Activated CD4-positive, alpha-beta T cell treated with anti-CD3 and anti-CD28 coated beads, Interleukin-2, amount 10 ng/mL, durations not matched to agents 24 days and 14 days (primary cell): ENCODE data around the gene P2RX2. TPM values are rescaled to one million over a fixed set of nuclear protein-coding genes. Genes with fewer than 3 reads are reported as not detected.

Experiments
- DNase-seq: peaks from one replicate; pipeline ENCODE4 v3.0.0; 2022
- H3K27ac Mint-ChIP-seq: one replicate; pipeline ENCODE4 v1.8.0; 2022; ENCODE audit warnings: mild to moderate bottlenecking, mixed read lengths
- H3K27me3 Mint-ChIP-seq: one replicate; pipeline ENCODE4 v1.8.0; 2022; ENCODE audit warnings: mixed read lengths
- H3K36me3 Mint-ChIP-seq: one replicate; pipeline ENCODE4 v1.8.0; 2022; ENCODE audit warnings: low read depth, mild to moderate bottlenecking, mixed read lengths
- H3K4me1 Mint-ChIP-seq: one replicate; pipeline ENCODE4 v1.8.0; 2021; ENCODE audit warnings: mixed read lengths
- H3K4me3 Mint-ChIP-seq: one replicate; pipeline ENCODE4 v1.8.0; 2022; ENCODE audit warnings: mild to moderate bottlenecking, moderate library complexity, mixed read lengths
- H3K9me3 Mint-ChIP-seq: one replicate; pipeline ENCODE4 v1.8.0; 2021; ENCODE audit warnings: mixed read lengths
- intact Hi-C: fragments of 100-400 bp; cut with micrococcal nuclease; formaldehyde crosslinking; loops from one replicate; pipeline ENCODE4 v1.15.1; 2023
- total RNA-seq: library from RNA; stranded (reverse); gene quantifications from 2 replicates; pipeline ENCODE4 v1.2.3, GENCODE V29; 2022

Gene P2RX2
- total RNA-seq, 1 donor from 2014 or later: not detected

DNA sequence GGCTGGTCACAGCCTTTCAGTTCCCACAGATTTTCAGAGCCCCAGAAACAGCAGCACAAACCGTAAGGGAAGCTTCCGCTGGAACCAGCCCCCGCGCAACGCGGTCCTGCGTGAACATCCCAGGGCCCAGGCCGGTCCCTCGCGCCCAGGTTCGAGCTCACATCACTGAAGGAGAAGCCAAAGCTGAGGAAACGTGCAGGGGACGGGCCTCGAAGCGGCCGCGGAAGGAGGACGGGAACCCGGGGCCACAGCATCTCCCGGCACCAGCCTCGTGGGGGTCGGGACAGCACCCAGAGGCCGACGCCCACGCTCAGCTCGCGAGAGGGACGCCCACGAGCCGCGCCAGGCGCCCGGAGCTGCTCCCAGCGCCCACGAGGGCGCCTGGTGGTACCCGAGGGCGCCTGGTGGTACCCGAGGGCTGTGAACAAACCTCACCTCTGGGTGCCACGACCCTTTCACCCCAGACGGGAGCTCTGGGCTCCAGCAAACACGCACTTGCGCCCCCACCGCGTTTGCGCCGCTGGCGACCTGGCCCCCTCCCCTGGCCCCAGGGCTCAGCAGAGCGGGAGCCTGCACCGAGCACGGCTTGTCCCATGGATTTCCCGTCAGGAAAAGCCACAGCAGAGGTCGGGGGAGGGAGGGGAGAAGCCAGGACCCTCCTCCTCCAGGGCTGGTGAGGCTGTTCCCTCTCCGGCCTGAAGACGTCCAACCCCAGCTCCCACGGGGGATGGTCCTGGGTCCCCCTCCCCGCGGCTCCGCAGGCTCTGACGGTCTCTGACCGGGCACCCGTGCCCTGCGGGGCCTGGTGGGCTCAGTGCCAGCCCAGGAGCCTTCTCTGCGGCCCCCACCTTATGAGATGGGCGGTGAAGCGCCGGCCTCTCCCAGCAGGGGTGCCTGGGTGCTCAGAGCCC lies 15.1 kb upstream of the P2RX2 start:
- Mint-ChIP-seq H3K9me3 (no peaks in the 10 kb centered on the region), H3K4me1 (peaks cover 12% of the 10 kb centered on the region), H3K4me3 (no peak overlapping the region), H3K36me3 (no peaks in the 10 kb centered on the region), H3K27me3 (peaks cover 54% of the 10 kb centered on the region), H3K27ac (no peak overlapping the region)
- intact Hi-C loops: no loop called here
- DNase-seq: no peak

DNA sequence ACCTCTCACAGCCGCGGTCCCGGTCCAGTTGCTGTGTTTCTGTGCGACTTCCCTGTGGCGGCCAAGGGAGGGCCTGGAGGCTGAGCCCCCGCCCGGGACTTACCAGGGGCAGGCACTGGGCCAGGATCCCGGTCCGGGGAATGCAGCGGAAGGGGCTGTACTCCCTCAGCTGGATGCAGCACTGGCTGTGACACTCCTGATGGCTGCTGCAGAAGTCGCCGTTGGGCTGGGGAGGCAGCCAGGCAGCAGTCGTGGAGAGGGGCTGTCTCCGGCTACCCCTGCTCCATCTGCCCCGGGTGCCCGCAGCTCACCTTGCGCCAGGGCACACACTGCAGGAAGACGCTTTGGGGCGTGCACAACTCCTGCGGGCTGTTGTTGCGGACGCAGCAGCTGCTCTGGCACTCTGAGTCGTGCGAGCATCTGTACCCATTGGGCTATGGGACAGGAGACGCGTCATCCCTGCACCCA lies 14.4 kb upstream of the P2RX2 start:
- no peak for DNase-seq
- Mint-ChIP-seq H3K4me1 (peaks cover 8% of the 10 kb centered on the region), H3K27ac (no peak overlapping the region), H3K36me3 (no peaks in the 10 kb centered on the region), H3K27me3 (peaks cover 51% of the 10 kb centered on the region), H3K4me3 (no peak overlapping the region), H3K9me3 (no peaks in the 10 kb centered on the region)
- intact Hi-C loops: no loop called here

- intact Hi-C loops: no loop called here
- H3K36me3 Mint-ChIP-seq: no peaks in the 10 kb centered on the region
- peaks cover 50% of the 10 kb centered on the region for H3K27me3 Mint-ChIP-seq
- no peak overlapping the region for H3K4me3 Mint-ChIP-seq
- H3K27ac Mint-ChIP-seq: no peak overlapping the region
- H3K4me1 Mint-ChIP-seq: peaks cover 8% of the 10 kb centered on the region
- no peaks in the 10 kb centered on the region for H3K9me3 Mint-ChIP-seq
- no peak for DNase-seq
Observed at GRCh38 chr12:132604668-132605441, 13.7 kb upstream of the P2RX2 start.

DNA sequence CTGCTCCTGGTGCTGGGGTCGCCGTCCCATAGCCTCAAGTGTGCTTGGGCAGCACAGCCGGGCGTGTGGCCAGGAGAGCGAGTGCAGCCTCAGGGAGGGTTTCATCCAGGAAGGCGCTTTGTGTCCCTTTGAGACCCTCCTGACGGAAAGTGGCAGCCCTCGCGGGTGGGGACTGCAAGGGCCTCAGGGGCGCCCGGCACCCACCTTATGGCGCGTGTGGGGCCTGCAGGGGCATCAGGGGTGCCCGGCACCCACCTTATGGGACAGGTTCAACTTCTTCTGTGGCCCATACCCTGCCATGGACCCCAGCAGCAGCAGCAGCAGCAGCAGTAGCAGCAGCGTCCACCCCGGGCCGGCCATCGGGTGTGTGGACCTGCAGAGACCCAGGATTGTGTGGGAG lies 12.7 kb upstream of the P2RX2 start:
- no peak overlapping the region for H3K4me3 Mint-ChIP-seq

DNA sequence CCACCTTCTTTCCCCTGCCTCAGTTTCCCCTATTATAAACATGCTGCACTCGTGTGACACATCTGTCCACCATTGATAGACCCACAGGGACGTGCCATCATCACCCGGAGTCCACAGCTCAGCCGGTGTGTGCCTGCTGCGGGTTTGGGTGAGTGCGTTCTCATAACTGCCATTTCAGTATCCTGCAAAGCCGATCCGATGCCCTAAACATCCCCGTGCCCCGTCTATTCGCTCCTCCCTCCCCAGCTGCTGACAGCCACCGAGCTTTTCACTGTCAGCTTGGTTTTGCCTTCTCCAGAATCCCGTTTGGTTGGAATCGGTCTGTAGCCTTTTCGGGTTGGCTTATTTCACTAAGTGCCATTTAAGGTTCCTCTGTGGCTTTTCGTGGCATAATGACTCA lies 12.1 kb upstream of the P2RX2 start:
- no peaks in the 10 kb centered on the region for H3K9me3 Mint-ChIP-seq
- H3K27me3 Mint-ChIP-seq: peaks cover 48% of the 10 kb centered on the region

More for the DNA sequence above, 12.7 kb upstream of the P2RX2 start:
- Mint-ChIP-seq H3K36me3 (no peaks in the 10 kb centered on the region), H3K9me3 (no peaks in the 10 kb centered on the region), H3K27me3 (peaks cover 50% of the 10 kb centered on the region), H3K4me1 (peaks cover 7% of the 10 kb centered on the region), H3K27ac (no peak overlapping the region)
- intact Hi-C loops: no loop called here
- no peak for DNase-seq

DNA sequence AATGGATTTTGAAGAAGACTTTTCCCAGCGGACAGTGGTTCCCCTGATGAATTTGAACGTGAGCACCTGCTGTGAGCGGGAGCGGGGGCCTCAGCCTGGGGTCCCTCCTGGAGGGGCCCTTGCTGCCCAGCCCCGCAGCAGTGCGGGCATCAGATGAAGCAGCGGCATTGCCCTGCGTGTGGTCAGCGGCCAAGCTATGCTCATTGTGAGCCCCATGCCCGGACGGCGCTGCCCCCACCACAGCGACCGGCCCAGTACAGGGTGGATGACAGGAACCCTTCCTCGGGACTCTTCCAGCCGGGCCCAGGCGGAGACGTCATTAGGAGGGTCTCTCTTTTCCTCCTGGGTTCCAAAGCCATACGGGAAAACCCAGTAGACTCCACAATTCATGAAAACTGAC lies 11.6 kb upstream of the P2RX2 start:
- no peak for DNase-seq
- H3K27ac Mint-ChIP-seq: no peak overlapping the region
- no peaks in the 10 kb centered on the region for H3K36me3 Mint-ChIP-seq
- intact Hi-C loops: no loop called here
- H3K4me3 Mint-ChIP-seq: no peak overlapping the region
- no peaks in the 10 kb centered on the region for H3K9me3 Mint-ChIP-seq
- peaks cover 4% of the 10 kb centered on the region for H3K4me1 Mint-ChIP-seq
- H3K27me3 Mint-ChIP-seq: peaks cover 47% of the 10 kb centered on the region

More for the DNA sequence above, 12.1 kb upstream of the P2RX2 start:
- H3K36me3 Mint-ChIP-seq: no peaks in the 10 kb centered on the region
- H3K4me3 Mint-ChIP-seq: no peak overlapping the region
- H3K4me1 Mint-ChIP-seq: peaks cover 4% of the 10 kb centered on the region
- DNase-seq: no peak
- H3K27ac Mint-ChIP-seq: no peak overlapping the region
- intact Hi-C loops: no loop called here

DNA sequence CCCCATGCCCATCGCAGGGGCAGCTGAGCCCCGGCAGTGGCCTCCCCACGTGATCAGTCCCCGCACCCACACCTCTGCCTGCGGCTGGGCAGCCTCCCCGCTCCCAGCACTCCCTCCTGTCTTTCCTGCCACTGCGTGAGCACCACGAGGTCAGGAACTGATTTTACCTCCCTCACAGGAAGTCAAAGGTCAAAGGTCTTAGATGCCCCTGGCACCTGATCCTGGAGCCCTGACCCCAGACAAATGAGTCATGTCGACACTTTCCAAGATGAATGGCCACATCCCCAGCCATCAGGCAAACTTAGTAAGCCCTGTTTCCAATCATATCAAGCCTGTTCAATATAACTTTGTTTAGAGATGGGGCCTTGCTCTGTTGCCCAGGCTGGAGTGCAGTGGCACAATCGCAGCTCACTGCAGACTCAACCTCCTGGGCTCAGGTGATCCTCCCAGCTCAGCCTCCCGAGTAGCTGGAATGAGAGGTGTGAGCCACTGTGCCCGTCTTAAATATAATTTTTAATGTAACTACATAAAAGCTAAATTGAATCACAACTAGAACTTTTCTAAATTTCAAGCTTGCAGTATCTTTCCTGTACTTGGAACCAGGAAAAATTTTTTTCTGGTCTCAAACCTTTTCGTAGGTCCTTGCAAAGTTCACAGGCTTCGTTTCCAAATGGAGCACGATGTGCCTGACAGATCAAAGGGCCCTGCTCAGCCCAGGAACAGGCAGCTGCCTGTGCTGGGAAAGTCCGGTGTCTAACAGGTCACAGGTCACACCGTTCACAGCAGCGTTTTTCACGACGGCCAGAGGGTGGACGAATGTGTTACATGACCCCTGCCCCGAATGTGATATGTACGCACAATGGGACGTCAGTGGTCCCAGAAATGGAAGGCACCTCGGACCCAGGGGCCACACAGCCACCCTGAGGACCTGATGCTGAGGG lies 10.1 kb upstream of the P2RX2 start:
- Mint-ChIP-seq H3K4me3 (no peak overlapping the region), H3K4me1 (peaks cover 4% of the 10 kb centered on the region), H3K36me3 (no peaks in the 10 kb centered on the region), H3K9me3 (no peaks in the 10 kb centered on the region), H3K27me3 (peaks cover 40% of the 10 kb centered on the region), H3K27ac (no peak overlapping the region)
- intact Hi-C loops: no loop called here
- DNase-seq: no peak

- Mint-ChIP-seq H3K27me3 (peaks cover 38% of the 10 kb centered on the region), H3K27ac (no peak within 1 kb of the TSS), H3K36me3 (no peaks in the 10 kb centered on the region), H3K4me1 (peaks cover 9% of the 10 kb centered on the region), H3K4me3 (no peak within 1 kb of the TSS), H3K9me3 (no peaks in the 10 kb centered on the region)
- intact Hi-C loops: loop anchor here (10.0 kb wide), 1 partner anchor 455 kb away; no protein-coding TSS in a partner anchor
- no peak for DNase-seq
Observed at GRCh38 chr12:132610051-132610759, 8.4 kb upstream of the P2RX2 start, which contains the start of gene LRCOL1. Gene LRCOL1 (minus strand): TSS chr12:132610582. CDS start chr12:132606251, 4,331 bp downstream.

DNA sequence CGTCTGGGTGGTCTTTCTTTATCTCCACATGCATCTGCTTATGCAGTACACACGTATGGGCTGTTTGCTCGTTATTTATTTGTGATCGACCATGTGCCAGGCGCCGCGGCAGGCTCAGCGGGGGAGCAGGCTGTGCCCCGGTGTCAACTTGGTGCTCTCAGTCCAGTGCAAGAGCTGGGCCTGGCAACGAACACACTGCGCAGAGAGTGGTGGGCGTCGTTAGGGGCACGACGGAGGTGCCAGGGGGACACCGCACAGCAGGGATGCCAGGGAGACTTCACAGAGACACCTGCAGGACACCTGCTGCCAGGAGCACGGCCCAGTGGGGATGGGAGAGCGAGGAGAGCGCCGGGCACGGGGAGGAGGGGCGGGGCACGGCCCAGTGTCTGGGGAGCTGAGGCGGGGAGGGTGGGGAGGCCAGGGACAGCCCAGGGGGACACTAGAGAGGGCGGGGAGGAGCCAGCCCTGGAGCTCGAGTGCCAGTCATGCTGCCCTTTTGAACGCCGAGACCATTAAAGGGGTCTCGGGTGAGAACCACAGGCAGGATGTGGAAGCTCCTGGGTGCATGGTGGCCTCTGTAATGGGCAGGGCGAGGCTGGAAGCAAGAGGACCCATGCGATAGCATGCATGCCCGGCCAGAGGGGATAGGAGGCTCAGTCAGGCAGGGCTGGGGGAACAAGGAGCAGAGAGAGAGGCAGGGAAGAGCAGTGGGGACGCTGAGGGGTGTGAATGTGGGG lies 7.5 kb upstream of the P2RX2 start:
- Mint-ChIP-seq H3K4me3 (no peak overlapping the region), H3K27ac (no peak overlapping the region), H3K36me3 (no peaks in the 10 kb centered on the region), H3K9me3 (no peaks in the 10 kb centered on the region), H3K4me1 (peaks cover 9% of the 10 kb centered on the region), H3K27me3 (peaks cover 43% of the 10 kb centered on the region)
- intact Hi-C loops: loop anchor here (10.0 kb wide), 1 partner anchor 456 kb away; no protein-coding TSS in a partner anchor
- no peak for DNase-seq

- Mint-ChIP-seq H3K9me3 (no peaks in the 10 kb centered on the region), H3K27me3 (peaks cover 40% of the 10 kb centered on the region), H3K4me3 (no peak overlapping the region), H3K36me3 (no peaks in the 10 kb centered on the region), H3K27ac (no peak overlapping the region), H3K4me1 (peaks cover 6% of the 10 kb centered on the region)
- intact Hi-C loops: loop anchor here (10.0 kb wide), 1 partner anchor 457 kb away; no protein-coding TSS in a partner anchor
- DNase-seq: no peak
Observed at GRCh38 chr12:132611620-132612019, 7.0 kb upstream of the P2RX2 start.

- intact Hi-C loops: loop anchor here (2.0 to 10.0 kb wide), 2 partner anchors 13 to 459 kb away; no protein-coding TSS in a partner anchor
- peaks cover 6% of the 10 kb centered on the region for H3K9me3 Mint-ChIP-seq
- H3K36me3 Mint-ChIP-seq: peaks cover 3% of the 10 kb centered on the region
- no peak for DNase-seq
- peaks cover 4% of the 10 kb centered on the region for H3K4me1 Mint-ChIP-seq
- H3K27me3 Mint-ChIP-seq: peaks cover 40% of the 10 kb centered on the region
- no peak overlapping the region for H3K4me3 Mint-ChIP-seq
- no peak overlapping the region for H3K27ac Mint-ChIP-seq
Observed at GRCh38 chr12:132614029-132614428, 4.5 kb upstream of the P2RX2 start.
